Islet precursor cell (in vitro differentiated cells): Measurements from ENCODE around the gene GGCX.
A peak's percentile ranks its signal among the peaks of the same experiment; 100 is the strongest.
"Not testable (repeated sequence)": the region's sequence is repeated elsewhere in the genome, so short reads cannot be mapped to it uniquely, and the experiment has no call there.

Source experiments
- DNase-seq: peaks from one replicate; pipeline ENCODE4 v3.0.0-alpha.2; 2018

The GGCX gene

DNA sequence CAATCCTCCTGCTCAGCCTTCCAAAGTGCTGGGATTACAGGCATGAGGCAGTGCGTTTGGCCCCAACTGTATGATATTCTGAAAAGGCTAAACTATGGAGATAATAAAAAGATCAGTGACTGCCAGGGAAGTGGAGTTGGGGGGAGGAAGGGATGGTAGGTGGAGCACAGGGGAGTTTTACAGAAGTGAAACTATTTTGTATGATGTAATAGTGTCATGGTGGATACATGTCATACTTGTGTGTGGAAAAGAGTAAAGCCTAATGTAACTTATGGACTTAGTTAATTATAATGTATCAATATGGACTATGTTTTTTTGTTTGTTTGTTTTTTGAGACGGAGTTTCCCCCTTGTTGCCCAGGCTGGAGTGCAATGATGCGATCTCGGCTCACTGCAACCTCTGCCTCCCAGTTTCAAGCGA lies 2.9 kb upstream of the GGCX start:
- no peak for DNase-seq

DNA sequence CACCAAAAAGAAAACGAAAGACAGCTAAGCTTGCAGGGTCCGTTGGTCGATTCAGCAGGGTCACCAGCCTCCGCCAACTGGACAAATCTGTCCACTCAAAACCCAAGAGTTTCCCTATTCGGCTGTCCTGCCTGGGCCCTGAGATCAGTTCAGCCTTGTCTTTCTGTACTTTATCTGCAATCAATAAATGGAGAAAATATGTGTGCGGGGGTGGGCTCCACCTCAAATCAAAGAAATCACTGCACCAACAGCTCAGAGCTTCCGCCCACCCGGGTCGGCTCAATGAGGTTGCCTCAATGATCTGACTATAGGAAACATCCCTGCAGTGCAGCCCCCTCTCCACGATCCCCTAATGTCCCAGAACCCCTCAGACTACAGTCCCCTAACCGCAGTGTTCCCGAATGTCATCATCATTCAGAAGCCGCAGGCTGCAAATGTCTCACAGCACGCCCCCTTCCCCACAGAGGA lies 447 bp downstream of the GGCX start:
- DNase-seq, result no peak

DNA sequence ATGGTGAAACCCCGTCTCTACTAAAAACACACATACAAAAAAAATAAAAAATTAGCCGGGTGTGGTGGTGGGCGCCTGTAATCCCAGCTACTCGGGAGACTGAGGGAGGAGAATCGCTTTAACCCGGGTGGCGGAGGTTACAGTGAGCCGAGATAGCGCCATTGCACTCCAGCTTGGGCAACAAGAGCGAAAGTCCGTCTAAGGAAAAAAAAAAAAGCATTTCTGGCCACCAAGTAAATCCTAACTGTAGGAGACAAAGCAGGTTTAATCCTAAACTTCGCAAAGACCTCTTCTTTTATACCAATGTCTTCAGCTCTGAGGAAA lies 928 bp downstream of the GGCX start:
- DNase-seq, result not testable (repeated sequence)

GRCh38 chr2:85558160-85558559 lies 3.1 kb downstream of the GGCX start:
- no peak for DNase-seq

- no peak for DNase-seq
Measured at GRCh38 chr2:85557130-85557529, 4.2 kb downstream of the GGCX start.

- no peak for DNase-seq
Measured at GRCh38 chr2:85554980-85555612, 6.2 kb downstream of the GGCX start.

DNA sequence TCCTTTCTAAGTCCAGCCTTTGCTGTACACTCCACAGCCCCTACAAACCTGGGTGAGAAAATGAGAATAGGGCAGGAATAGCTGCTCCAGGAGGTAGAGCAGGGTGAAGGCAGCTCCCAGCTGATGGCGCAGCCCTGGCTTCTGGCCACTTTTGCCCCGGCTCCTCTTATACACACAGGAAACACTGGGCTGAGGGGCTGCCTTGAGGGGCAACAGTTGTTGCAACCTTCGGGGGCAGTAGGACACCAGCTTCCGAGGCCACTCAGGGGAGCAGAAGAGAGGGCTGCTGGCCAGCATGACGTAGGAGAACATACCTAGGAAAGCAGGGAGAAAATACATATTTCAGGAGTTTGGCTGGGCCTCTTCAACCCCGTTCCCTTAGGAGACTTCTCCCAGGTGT lies 8.1 kb downstream of the GGCX start:
- no peak for DNase-seq

DNA sequence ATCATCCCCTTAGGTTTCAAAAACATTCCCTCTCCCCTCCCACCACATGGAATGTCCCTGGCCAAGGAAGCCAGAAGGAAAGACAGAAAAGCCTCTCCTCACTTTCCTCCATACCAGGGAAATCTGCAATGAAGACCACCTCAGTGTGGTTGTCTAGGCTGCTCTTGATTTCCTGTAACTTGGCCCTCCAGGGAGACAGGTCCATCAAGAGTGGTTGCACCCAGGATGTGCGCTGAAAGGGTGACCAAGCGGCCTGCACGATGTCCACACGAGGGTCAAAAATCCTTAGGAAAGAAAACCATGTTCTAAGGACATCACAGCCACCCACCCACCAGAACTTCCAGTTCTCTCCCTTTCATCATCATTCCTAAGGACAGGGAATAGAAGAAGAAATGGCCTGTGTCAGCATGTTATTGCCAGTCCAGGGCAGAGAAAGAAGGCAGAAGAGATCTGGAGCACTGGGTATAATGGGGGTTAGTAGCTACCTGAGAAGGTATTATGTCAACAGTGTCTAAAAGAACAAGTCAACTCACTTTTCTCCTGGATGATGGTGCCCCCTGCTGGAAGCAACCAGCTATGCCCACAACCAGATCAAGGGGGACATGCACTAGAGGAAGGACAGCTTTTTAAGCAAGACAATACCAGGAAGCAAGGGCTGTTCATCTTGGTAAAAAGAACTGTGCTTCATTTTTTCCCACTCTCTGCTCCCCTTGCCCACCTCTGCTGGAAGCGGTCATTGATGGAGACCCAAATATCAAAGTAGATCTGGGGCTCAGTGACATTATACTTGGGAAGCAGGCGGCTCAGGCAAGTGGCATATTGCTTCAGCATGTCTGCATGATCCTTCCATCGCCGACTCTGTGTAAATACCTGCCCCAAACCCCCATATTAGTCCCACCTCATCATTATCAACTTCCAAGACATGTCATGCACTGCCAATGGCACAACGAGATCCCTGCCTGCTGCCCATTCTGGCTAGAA lies 9.3 kb downstream of the GGCX start:
- peak; percentile 92 for DNase-seq

GRCh38 chr2:85550486-85550885 lies 10.8 kb downstream of the GGCX start:
- DNase-seq, result no peak

- DNase-seq, result peak; percentile 73
Measured at GRCh38 chr2:85549826-85550225, 11.5 kb downstream of the GGCX start.

GRCh38 chr2:85549095-85549494 lies 12.2 kb downstream of the GGCX start:
- DNase-seq, result no peak

DNA sequence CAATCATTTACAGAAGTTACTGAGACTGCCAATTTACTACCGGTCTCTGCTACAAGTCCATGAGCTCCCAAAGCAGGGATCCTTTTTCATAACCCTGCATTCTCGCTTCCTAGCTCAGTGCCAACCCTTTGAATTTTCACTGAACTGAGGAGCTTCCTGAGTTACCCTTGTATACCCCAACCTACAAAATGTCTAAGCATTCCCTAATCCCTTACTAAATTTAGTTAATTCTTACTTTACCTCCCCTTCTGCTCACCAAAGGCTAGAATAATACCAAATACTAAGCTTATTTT lies 12.7 kb downstream of the GGCX start:
- DNase-seq, result no peak

DNA sequence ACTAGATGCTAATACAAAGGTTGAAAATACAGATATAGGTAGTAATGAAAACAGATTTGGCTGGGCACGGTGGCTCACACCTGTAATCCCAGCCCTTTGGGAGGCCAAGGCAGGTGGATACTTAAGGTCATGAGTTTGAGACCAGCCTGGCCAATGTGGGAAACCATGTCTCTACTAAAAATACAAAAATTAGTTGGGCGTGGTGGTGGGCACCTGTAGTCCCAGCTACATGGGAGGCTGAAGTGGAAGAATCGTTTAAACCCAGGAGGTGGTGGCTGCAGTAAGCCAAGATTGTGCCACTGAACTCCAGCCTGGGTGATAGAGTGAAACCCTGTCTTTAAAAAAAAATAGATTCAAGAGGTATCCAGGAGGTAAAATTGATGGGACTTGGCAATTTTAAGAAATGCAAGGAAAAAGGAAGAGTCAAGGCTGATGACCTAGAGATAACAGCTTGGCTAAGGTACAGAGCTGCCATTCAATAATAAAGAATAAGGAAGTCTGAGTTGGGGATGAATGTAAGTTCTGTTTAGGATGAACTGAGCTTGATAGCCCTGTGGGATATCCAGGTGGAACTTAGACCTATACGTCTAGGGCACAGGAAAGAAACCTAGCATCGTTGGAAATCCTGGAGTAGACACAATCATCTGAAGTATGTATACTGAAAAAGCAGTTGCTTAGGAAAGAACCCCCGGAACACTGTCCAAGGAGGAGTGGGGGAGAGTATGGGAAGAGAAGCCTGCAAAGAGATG lies 13.3 kb downstream of the GGCX start:
- no peak for DNase-seq

DNA sequence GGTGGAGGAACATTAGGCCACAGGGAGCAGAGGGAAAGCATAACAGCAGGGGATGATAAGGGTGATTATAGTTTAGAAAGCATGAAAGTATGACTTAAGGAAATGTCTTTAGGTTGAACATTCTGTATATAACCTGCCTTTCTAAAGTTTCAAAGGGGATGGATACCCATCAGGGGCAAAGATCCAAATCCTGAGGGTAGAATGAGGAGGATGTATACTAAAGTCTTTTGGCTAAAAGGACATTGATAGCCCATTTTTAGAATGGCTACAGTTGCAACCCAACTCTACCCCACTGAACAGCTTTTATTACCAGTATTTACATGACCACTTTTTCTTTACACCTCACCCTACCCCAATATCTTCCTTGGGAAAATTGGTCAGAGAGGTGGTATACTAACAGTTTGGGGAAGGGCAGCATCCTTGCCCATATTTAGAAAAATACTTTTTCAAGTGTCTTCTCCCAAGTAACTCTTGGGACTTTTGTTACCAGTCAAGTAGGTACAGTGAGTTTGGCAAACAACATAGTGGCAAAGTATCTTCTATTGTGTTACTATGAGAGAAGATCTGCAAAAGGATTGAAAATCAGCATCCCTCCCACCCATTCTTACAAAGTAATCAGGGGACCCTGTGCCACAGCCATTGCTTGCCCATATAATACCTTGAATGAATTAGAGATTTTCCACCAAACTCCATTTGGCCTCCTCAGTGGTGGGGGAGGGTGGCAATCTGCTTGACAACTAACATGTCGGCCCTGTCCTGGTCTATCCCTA lies 14.0 kb downstream of the GGCX start:
- no peak for DNase-seq

- no peak for DNase-seq
Measured at GRCh38 chr2:85545780-85546240, 15.5 kb downstream of the GGCX start.

DNA sequence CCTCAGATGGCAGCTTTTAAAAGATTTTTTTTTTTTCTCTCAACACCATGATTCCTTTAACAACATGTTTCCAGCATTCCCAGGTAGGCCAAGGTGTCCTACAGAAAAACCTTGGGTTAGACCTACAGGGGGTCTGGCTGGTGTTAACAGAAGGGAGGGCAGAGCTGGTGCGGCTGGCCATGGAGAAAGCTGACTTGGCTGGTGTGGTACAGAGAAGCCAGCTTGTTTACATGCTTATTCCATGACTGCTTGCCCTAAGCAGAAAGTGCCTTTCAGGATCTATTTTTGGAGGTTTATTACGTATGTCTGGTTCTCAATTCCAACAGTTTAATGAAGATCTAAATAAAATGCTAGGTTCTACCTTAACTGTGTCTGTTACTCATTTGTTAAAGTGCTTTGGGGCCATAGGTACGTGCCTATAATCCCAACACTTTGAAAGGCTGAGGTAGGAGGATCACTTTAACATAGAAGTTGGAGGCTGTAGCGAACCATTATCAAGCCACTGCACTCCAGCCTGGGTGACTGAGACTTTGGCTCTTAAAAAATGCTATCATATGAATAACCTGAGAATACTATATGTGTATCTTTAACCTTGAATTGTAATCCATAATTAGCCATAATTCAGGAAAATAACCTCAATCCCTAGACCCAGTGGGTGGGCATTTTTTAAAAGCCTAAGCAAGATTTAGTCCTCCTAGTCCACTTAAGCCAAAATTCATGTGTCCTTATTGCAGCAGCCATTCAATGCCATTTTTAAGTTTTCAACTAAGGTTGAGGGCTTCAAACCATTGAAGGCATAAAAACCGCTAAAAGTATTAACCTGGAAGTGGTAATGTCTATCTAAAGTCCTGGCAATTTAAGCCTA lies 16.1 kb downstream of the GGCX start:
- not testable (repeated sequence) for DNase-seq

GRCh38 chr2:85544254-85544691 lies 17.0 kb downstream of the GGCX start:
- DNase-seq, result not testable (repeated sequence)

GRCh38 chr2:85542777-85543176 lies 18.5 kb downstream of the GGCX start:
- DNase-seq, result no peak

DNA sequence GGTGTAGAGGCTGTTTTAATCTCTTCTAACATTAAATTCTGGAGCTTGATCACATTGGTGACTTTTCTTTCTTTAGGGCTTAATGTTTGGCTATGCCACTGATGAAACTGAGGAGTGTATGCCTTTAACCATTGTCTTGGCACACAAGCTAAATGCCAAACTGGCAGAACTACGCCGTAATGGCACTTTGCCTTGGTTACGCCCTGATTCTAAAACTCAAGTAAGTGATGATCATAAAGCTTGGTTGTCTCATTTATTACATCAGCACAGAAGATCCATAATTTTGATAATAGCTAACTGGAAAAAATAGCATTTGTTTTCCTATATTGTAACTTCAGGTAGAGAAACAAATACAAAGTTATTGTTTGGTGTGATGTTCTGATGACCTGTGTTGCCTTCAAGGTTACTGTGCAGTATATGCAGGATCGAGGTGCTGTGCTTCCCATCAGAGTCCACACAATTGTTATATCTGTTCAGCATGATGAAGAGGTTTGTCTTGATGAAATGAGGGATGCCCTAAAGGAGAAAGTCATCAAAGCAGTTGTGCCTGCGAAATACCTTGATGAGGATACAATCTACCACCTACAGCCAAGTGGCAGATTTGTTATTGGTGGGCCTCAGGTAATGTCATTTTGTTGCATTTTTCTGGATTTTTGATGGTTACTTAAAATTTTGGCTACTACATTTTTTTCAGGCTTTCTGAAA lies 19.4 kb downstream of the GGCX start:
- DNase-seq, result no peak

DNA sequence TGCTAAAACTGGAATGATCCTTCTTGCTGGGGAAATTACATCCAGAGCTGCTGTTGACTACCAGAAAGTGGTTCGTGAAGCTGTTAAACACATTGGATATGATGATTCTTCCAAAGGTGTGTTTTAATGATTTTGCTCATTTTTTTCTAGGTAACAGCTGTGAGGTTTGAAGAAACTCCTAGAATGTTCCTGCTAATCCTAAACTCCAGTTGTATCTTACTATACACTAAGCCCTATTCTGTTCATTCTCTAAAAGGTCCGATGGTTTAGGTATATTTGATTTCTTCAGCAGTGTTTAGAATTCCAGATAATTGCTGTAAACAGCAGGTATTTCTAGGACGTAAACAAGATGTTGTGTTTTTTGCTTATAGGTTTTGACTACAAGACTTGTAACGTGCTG lies 20.0 kb downstream of the GGCX start:
- no peak for DNase-seq

- DNase-seq, result no peak
Measured at GRCh38 chr2:85540133-85540648, 21.1 kb downstream of the GGCX start.
